AG04449 (cell line): ENCODE data around the gene ADAMTSL2.

Source experiments
- CTCF ChIA-PET: fragments of 350-600 bp; formaldehyde crosslinking; extraction: SDS; loops from one replicate; lab custom pipeline; 2021; ENCODE audit warnings: antibody characterized with exemption; lab: Yijun Ruan, JAX
- POLR2A ChIA-PET: fragments of 400-600, 350-600 bp; formaldehyde crosslinking; extraction: SDS; loops from one replicate; lab custom pipeline; 2020; ENCODE audit warnings: antibody characterized with exemption, inconsistent platforms; lab: Yijun Ruan, JAX
- DNase-seq: peaks from one replicate; pipeline ENCODE4 v3.0.0-alpha.2; 2010; ENCODE audit warnings: low read depth, low spot score
- H3K4me3 ChIP-seq: 2 replicates; pipeline ENCODE4 v1.5.1; 2011; ENCODE audit warnings: low read depth, mild to moderate bottlenecking, control low read depth, low read length
- TF ChIP-seq, protein P1 (sequence below): IDR thresholded peaks from one replicate; pipeline ENCODE4 v1.5.1; 2011; ENCODE audit warnings: mild to moderate bottlenecking, moderate library complexity, low read length, control low read depth, inconsistent platforms; ENCODE audit not compliant: insufficient read depth; ENCODE audit errors: missing control alignments

ADAMTSL2 gene

DNA sequence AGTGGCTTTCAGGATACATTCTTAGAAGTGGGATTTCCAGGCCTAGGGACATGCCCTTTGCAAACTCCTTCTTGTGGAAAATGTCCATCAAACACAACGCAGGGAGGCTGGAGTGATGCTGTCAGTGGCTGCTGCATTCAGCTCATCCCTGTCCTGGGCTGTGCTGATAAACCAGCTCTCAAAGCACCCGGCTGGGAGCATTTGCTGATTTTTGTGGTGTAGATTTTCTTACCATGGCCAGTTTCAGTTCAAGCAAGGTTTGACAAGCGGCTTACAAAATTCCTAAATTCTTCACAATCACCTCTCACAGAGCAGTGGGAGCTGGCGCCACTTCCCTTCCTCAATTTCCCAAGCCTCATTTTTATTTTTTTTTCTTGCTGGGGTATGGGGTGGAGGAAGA is 46.5 kb downstream of the ADAMTSL2 start:
- CTCF ChIA-PET, result no interaction called here

DNA sequence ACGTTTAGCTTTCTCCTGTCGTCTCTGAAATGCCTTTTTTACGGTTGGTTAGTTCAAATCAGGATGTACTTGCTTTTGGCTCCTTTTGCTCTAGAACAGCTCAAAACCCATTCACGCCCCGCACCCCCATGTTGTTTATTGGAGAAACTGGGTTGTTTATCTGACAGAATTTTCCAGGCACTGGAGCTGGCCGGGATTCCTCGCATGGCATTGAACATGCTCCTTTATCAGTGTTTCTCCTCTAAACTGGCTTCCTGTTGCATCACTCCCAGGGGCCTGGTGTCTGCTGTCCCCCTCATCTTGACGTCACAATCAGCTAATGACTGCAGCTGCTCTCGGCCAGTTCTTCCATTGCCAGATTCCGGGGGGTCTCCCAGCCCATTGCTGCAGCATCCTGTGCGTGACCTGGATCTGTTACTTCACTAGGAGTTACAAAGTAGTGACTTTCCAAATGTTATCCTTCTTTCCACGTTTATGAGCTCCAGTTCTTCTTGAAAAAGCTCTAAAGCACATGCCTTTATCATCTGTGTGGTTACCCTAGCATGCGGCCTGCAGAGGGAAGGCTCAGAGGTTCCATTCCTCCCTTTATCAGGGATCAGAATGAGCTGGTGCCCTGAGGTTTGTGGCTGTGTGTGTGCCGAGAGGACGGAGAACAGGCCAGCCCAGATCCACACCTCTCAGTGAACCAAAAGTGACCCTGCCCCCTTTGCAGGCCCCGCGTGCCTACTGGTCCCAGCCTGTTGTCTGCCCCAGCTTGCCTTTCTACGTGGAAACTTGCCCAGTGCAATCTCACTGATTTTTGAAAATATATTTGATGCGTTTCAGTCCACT is 47.2 kb downstream of the ADAMTSL2 start:
- no peak overlapping the region for H3K4me3 ChIP-seq
- no peak for DNase-seq
- ChIA-PET POLR2A (no interaction called here), CTCF (no interaction called here)
- TF ChIP-seq, protein P1, sequence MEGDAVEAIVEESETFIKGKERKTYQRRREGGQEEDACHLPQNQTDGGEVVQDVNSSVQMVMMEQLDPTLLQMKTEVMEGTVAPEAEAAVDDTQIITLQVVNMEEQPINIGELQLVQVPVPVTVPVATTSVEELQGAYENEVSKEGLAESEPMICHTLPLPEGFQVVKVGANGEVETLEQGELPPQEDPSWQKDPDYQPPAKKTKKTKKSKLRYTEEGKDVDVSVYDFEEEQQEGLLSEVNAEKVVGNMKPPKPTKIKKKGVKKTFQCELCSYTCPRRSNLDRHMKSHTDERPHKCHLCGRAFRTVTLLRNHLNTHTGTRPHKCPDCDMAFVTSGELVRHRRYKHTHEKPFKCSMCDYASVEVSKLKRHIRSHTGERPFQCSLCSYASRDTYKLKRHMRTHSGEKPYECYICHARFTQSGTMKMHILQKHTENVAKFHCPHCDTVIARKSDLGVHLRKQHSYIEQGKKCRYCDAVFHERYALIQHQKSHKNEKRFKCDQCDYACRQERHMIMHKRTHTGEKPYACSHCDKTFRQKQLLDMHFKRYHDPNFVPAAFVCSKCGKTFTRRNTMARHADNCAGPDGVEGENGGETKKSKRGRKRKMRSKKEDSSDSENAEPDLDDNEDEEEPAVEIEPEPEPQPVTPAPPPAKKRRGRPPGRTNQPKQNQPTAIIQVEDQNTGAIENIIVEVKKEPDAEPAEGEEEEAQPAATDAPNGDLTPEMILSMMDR, result no peak

More for the DNA sequence above, 46.5 kb downstream of the ADAMTSL2 start:
- POLR2A ChIA-PET, result no interaction called here
- DNase-seq, result no peak
- H3K4me3 ChIP-seq, result no peak overlapping the region
- TF ChIP-seq, protein P1, result no peak

DNA sequence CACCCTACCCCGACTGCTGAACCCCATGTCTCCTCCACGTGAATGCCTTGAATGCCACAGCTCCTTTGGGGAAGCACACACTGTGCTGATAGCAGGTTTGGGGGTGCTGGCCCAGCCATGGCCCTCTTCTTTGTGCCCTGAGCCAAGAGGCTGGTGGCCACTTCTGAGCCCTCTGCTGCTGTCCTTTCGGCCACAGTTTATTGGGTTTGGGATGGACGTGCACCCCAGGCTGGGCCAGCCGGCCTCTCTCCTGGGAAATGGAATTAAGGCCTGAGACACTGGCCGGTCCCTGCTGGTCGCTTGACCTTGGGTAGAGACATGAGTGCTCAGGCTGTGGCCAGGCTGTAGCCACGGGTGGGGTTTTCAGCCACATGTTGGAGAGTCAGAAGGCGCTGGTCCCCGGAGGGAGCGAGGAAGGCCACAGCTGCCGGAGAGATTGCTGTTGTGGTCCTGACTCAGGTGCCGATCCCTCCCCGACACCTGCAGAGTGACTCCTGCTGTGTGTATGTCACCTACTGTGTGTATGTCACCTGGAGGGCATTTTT is 48.1 kb downstream of the ADAMTSL2 start:
- TF ChIP-seq, protein P1, result no peak
- no peak for DNase-seq
- ChIA-PET CTCF (no interaction called here), POLR2A (no interaction called here)
- no peak overlapping the region for H3K4me3 ChIP-seq

DNA sequence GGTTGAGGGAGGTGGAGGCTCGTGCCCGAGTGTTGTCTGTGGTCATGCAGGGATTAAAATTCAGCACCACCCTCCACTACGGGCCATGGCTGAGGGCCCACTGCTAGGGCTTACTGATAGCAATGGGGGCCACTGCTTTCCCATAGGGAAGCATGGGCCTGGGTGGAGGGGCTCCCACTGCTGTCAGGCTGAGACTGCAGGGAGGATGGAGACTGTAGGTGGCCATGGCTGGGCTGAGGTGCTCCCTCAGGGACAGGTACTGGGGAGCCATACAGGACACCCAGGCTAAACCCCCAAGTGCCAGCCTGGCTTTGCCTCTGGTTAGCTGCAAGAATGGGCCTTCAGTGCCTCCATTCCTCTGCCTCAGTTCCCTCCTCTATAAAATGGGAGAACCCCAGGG is 48.6 kb downstream of the ADAMTSL2 start:
- POLR2A ChIA-PET, result no interaction called here

DNA sequence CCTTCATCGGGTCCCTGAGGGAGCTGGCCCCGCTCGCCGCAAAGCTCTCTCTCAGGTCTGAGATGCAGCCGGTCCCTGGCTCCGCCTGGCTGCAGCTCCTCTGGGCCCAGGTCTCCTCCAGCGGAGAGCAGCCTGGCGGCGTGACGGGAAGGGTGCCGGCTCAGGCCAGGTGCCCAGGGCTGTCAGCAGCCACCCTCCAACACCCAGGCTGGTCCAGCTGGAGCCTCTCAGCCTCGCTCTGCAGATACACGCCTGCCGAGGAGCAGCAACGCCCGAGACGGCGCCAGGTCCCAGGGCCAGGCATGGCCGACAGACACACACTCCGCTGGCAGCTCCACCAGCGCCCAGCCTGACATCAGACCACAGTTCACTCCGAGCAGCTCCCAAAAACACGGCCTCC is 49.1 kb downstream of the ADAMTSL2 start:
- ChIA-PET POLR2A (no interaction called here), CTCF (no interaction called here)
- DNase-seq, result no peak
- no peak overlapping the region for H3K4me3 ChIP-seq
- TF ChIP-seq, protein P1, result no peak

More for the DNA sequence above, 48.6 kb downstream of the ADAMTSL2 start:
- TF ChIP-seq, protein P1, result no peak
- no peak for DNase-seq
- no peak overlapping the region for H3K4me3 ChIP-seq
- CTCF ChIA-PET, result no interaction called here

DNA sequence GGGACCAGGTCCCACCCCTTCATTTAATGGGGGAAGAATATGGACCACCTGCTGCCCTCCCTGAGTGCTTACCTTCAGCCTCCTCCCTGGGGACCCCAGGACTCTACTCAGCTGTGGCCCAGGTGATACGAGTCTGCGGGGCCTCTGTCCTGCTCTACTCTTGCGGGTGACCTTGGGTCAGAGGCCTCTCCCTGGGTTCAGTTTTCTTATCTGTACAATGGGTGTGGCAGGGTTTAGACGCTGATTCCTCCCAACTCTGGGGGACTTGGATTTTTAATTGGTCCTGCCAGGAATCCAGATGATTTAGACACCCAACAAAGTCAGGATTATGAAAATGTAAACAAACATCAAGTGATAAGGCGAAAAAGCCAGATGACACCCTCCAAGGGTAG is 49.7 kb downstream of the ADAMTSL2 start:
- TF ChIP-seq, protein P1, result no peak
- POLR2A ChIA-PET, result no interaction called here
- CTCF ChIA-PET, result interaction anchor here (1.5 kb wide), 1 partner anchor 159 kb away, joined by 5 read pairs; no protein-coding TSS in a partner anchor

More for the DNA sequence above, 49.7 kb downstream of the ADAMTSL2 start:
- H3K4me3 ChIP-seq, result no peak overlapping the region
- no peak for DNase-seq
